Muscle layer of colon (tissue), 2 donors: ENCODE measurements around the gene MB.
"Not testable (repeated sequence)": the region's sequence is repeated elsewhere in the genome, so short reads cannot be mapped to it uniquely, and the experiment has no call there.

ENCODE experiments used
- H3K27ac ChIP-seq: one replicate; pipeline ENCODE4 v1.7.0; 2013; ENCODE audit warnings: low read depth, mild to moderate bottlenecking, low read length, moderate library complexity
- H3K27me3 ChIP-seq, 2 donors: one replicate each; pipeline ENCODE4 v1.7.0; 2013; ENCODE audit warnings: low read length in 2 of 2, mild to moderate bottlenecking in 2 of 2; ENCODE audit not compliant: insufficient read depth in 2 of 2, control insufficient read depth in 1 of 2
- H3K36me3 ChIP-seq: one replicate; pipeline ENCODE4 v1.7.0; 2013; ENCODE audit warnings: mild to moderate bottlenecking, low read length; ENCODE audit not compliant: insufficient read depth
- H3K4me1 ChIP-seq: one replicate; pipeline ENCODE4 v1.7.0; 2013; ENCODE audit warnings: mild to moderate bottlenecking, low read length; ENCODE audit not compliant: insufficient read depth
- H3K4me3 ChIP-seq, 2 donors: one replicate each; pipeline ENCODE4 v1.7.0; 2013; ENCODE audit warnings: low read length in 2 of 2, low read depth in 1 of 2, mild to moderate bottlenecking in 1 of 2, moderate library complexity in 1 of 2
- H3K9ac ChIP-seq: one replicate; pipeline ENCODE4 v1.7.0; 2013; ENCODE audit warnings: low read length
- H3K9me3 ChIP-seq: one replicate; pipeline ENCODE4 v1.7.0; 2013; ENCODE audit warnings: mild to moderate bottlenecking, low read length
- donor health status: abdominal sarcoma.
- donor health status: Adenocarcinoma of cecum.

The MB gene

DNA sequence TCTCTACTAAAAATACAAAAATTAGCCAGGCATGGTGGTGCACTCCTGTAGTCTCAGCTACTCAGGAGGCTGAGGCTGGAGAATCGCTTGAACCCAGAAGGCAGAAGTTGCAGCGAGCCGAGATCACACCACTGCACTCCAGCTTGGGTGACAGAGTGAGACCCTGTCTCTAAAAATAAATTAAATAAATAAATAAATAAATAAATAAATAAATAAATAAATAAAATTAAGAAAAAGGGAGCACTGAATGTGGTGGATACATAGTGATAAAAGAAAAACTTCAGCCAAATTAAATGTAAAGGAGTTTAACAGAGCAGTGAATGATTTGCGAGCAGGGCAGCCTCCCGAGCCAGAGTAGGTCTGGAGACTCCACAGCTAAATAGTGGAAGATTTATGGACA lies 6.8 kb upstream of the MB start:
- H3K36me3 ChIP-seq, H3K27me3 ChIP-seq, H3K9me3 ChIP-seq, H3K27ac ChIP-seq, H3K9ac ChIP-seq, H3K4me3 ChIP-seq: not testable (repeated sequence)
- H3K4me1 ChIP-seq: peaks cover 38% of the 10 kb centered on the region

DNA sequence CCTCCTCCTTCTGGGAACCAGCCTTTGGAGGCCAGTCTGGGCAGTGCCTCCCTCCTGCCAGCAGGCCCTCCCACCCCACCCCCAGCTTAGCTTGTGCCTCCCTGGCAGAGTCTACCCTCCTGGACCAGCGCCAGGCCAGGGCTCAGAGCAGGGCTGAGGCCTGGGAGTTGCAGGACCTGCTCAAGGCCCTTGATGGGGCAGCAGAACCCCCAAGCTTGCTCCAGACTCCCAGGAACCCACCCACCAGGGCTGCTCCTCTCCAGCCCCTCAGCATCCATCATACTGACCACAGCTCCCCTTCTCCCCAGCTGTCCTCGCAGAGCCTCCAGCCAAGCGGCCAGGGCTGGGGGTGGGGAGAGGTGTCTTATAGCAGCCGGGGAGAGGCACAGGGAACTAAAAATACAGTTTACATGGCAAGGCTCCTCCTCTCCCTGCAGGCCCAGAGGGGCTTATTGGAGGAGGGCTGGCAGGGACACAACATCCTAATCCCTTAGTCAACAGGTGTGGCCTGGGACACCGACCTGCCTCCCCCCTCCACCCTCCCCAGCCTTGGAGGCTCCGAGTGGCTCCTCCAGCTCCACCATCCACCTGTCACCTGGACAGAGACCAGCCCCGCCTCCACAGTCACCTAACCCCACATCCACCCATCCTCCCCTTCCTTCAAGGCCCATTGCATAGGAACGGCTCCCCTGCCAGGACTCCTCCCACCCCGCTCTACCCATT lies 5.2 kb upstream of the MB start:
- H3K36me3 ChIP-seq: no peaks in the 10 kb centered on the region
- peak overlapping the region; percentile 2 for H3K9ac ChIP-seq
- no peaks in the 10 kb centered on the region for H3K9me3 ChIP-seq
- H3K27me3 ChIP-seq: no peaks in the 10 kb centered on the region
- no peak overlapping the region for H3K4me3 ChIP-seq
- H3K4me1 ChIP-seq: peaks cover 35% of the 10 kb centered on the region
- H3K27ac ChIP-seq: peak overlapping the region; percentile 70

DNA sequence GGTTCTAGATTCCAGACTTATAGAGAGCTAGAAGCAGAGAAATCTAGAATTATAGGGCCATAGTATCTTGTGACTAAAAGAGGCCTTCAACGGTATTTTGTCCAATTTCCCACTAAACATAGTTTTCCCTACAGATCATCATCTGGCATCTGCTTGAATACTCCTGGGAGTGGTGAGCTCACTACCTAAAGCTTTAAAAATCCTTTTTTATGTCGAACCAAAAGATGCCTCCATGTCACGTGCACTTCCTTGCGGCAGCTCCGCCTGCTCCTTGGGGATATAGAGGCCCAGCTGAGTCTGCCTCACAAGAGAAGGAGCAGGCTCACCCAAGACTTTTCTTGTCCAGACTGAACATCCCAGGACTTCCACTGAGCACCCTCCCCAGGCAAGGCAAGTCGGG lies 4.3 kb upstream of the MB start:
- peaks cover 31% of the 10 kb centered on the region for H3K4me1 ChIP-seq
- H3K9ac ChIP-seq: no peak overlapping the region
- H3K27ac ChIP-seq: peak overlapping the region; percentile 70
- H3K27me3 ChIP-seq: no peaks in the 10 kb centered on the region
- H3K36me3 ChIP-seq: no peaks in the 10 kb centered on the region
- no peak overlapping the region for H3K4me3 ChIP-seq
- H3K9me3 ChIP-seq: no peaks in the 10 kb centered on the region

DNA sequence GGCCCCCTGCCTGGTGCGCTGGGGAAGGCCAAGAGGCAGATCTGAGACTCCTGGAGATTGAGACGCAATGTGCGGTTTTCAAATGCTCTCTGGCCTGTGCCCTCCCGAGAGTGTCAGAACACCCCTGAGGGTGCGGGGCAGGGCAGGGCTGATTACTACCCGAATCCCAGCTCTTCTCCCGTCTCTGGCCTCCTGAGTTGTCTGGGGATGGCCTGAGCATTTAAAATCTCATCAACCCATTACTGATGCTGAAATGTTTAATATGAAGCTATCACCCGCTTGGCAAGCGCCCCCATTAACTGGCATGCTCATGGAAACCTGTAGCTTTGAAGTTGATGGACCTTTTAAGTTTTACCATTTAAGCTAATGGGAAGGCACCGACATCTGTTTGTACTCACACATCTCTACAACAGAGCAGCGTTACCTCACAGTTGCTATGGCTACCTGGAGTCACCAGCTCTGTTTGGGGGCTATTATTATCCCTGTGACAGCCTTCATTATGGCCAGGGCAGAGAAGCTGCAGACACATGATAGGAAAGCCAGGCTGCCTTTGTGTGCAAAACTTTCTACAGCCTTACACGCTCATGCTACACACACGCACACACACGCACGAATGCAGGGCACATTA lies 3.6 kb upstream of the MB start:
- Histone ChIP-seq H3K9ac (no peak overlapping the region), H3K27me3 (no peaks in the 10 kb centered on the region), H3K9me3 (no peaks in the 10 kb centered on the region), H3K4me3 (no peak overlapping the region), H3K36me3 (no peaks in the 10 kb centered on the region), H3K4me1 (peaks cover 31% of the 10 kb centered on the region), H3K27ac (peak overlapping the region; percentile 70)

DNA sequence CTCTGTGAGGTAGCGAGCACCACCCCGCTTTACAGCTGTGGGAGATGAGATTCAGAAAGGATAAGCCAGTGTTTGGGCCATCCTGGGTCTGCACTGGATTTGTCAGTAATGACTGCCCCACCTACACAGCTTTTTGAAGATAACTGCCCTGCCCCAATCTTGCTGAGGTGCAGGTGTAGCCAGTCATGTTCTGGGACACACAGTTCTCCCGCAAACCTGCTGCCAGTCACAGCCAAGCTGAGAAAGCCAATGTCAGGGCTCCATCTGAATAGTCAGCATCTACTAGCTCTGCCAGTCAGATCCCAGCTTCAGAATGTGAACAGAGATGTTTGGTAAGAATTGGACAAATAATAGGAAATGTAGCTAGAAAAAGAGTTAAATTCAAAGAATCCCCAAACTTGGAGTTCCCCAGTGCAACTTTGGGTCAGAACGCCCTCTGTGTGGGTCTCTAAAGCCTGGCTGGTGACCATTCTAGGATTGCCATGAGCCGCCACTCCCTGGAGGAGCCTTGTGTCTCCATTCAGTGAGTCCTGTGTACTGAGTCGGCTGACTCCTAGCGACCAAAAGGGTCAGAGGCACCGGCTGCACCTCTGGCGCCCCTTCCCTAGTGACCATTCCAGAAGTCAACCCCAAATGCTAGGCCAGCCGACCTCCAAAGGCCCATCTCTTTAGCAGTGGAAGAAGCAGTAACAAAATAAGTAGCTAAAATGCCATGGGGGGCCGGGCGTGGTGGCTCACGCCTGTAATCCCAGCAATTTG lies 2.4 kb upstream of the MB start:
- no peak overlapping the region for H3K4me3 ChIP-seq
- H3K27me3 ChIP-seq: no peaks in the 10 kb centered on the region
- peaks cover 31% of the 10 kb centered on the region for H3K4me1 ChIP-seq
- H3K9me3 ChIP-seq: no peaks in the 10 kb centered on the region
- no peaks in the 10 kb centered on the region for H3K36me3 ChIP-seq
- H3K9ac ChIP-seq: no peak overlapping the region
- no peak overlapping the region for H3K27ac ChIP-seq

DNA sequence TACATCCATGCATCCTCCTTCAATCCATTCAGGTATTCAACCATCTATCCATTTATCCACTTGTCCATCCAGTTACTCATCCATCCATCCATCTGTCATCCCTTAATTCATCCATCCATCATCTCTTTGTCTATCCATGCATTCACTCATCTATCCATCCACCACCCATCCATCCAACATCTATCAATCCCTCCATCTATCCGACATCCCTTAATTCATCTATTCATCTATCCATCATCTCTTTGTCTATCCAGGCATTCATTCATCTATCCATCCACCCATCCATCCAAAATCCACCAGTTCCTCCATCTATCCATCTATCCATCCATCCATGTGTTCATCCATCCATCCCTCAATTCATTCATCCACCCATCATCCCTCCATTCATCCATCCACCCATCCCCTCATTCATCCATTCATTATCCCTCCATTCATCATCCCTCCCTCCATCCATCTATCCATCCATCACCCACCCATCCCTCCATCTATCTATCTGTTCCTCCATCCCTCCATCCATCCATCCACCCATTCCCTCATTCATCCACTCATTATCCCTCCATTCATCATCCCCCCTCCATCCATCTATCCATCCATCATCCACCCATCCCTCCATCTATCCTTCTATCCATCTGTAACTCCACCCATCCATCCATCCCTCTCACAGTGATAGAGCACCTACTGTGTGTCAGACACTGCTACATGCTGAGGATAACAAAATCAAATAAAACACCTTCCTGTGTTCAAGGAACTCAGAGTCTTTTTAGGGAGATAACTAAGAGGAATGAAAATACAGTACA lies 1.5 kb upstream of the MB start:
- Histone ChIP-seq H3K27me3 (no peaks in the 10 kb centered on the region), H3K4me1 (peaks cover 31% of the 10 kb centered on the region), H3K27ac (no peak overlapping the region), H3K4me3 (no peak overlapping the region), H3K9ac (no peak overlapping the region), H3K9me3 (no peaks in the 10 kb centered on the region), H3K36me3 (no peaks in the 10 kb centered on the region)

DNA sequence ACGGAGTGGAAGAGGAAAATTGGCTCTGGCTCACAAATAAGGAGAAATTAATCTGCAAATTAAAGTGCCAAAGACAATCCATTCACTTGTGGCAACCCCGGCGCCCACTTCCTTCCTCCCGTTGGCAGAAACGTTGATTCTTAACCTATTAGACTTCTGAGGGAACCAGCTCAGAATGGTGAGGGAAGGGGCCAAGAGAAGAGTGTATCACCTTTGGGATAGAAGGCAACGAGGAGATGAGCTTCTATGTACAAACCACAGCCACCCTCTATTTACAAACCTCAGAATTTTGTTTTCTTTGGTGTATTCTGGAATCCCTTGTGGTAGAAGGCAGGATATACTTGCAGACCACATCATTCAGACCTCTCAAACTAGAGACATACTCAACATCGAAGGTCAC lies 1.1 kb downstream of the MB start:
- Histone ChIP-seq H3K4me1 (peaks cover 18% of the 10 kb centered on the region), H3K4me3 (no peak overlapping the region), H3K27me3 (no peaks in the 10 kb centered on the region), H3K9ac (no peak overlapping the region), H3K9me3 (no peaks in the 10 kb centered on the region), H3K27ac (no peak overlapping the region), H3K36me3 (no peaks in the 10 kb centered on the region)

DNA sequence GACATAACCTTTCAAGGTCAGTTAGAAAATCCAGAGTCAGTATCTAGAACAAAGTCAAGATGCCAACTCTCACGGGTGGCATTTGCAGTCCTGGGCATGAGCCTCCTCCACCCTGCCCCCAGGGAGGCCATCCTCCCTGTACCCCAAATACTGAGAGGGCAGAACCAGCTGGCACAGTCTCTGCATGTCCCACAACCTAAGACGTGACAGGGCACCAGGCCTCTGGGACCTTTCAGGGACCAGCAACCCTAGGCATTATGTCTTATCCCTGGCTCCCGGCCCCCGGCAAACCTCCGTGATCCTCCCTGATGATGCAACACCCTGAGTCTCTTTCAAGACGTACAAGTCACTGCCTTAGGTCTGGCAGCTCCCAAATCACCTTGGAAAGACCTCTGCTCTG lies 2.0 kb downstream of the MB start:
- Histone ChIP-seq H3K9me3 (no peaks in the 10 kb centered on the region), H3K4me1 (peaks cover 10% of the 10 kb centered on the region), H3K27me3 (no peaks in the 10 kb centered on the region), H3K36me3 (no peaks in the 10 kb centered on the region), H3K27ac (no peak overlapping the region), H3K9ac (no peak overlapping the region), H3K4me3 (no peak overlapping the region)

DNA sequence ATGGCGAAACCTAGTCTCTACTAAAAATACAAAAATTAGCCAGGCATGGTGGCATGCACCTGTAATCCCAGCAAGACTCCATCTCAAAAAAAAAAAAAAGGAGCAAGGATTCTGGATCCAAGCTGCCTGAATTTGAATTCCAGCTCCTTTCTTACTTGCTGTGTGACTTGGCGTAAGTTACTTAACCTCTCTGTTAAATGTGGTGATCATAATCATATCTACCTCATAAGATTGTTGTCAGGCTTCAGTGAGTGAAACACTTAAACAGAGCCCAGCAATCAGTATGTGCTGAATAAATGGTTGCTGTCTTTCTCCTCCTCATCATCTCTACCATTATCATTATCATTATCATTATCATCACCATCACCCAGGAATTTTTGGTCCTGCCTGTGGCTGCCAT lies 2.7 kb downstream of the MB start:
- Histone ChIP-seq H3K4me3 (no peak overlapping the region), H3K36me3 (no peaks in the 10 kb centered on the region), H3K4me1 (peaks cover 10% of the 10 kb centered on the region), H3K9ac (no peak overlapping the region), H3K9me3 (no peaks in the 10 kb centered on the region), H3K27me3 (no peaks in the 10 kb centered on the region), H3K27ac (no peak overlapping the region)

DNA sequence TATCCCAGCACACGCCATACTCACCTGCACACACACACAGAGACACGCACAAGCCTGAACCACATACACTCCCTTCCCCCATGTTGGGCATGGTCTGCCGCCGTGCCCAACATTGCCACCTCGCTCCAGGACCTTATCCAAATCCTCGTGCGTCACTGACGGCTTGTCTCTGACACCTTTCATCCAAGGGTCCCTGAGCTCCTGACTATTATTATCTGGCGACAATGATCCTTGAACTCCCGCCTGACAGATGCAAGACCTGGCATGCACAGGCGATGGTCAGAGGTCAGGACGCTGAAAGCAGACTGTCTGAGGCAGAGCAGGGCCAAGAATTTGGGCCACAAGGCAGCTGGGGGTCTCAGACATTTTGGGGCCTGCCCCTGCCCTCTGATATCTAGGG lies 4.2 kb downstream of the MB start:
- H3K27ac ChIP-seq: no peak overlapping the region
- no peaks in the 10 kb centered on the region for H3K36me3 ChIP-seq
- H3K9ac ChIP-seq: no peak overlapping the region
- no peaks in the 10 kb centered on the region for H3K27me3 ChIP-seq
- H3K4me1 ChIP-seq: peaks cover 10% of the 10 kb centered on the region
- no peaks in the 10 kb centered on the region for H3K9me3 ChIP-seq
- H3K4me3 ChIP-seq: no peak overlapping the region

DNA sequence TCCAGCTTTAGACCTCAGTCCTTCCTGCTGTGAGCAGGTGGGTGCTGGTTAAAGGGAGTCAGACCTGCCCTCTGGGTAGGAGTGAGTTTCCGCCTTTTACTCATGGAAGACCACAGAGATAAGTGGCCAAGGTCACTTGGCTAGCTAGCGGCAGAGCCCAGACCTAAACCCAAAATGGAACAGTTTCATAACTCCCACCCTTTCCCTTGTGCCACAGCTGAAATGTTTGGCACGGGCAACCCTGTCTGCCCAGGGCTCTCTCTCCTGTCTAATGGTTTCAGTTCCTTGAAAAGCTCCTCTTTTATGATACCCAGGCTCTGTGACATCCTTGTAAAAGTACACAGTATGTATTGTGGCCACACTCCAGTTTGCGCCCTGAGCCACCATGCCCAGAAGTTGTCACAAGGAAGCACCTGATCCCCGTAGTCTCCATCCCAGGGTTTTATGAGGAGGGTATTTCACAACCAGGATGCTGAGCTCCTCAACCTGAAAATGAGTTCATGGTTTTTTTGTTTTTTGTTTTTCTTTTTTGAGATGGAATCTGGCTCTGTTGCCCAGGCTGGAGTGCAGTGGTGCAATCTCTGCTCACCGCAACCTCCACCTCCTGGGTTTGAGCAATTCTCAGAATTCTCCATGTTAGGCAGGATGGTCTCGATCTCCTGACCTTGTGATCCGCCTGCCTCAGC lies 5.1 kb downstream of the MB start:
- Histone ChIP-seq H3K27ac (no peak overlapping the region), H3K4me3 (no peak overlapping the region), H3K27me3 (no peaks in the 10 kb centered on the region), H3K36me3 (no peaks in the 10 kb centered on the region), H3K4me1 (peaks cover 11% of the 10 kb centered on the region), H3K9me3 (no peaks in the 10 kb centered on the region), H3K9ac (no peak overlapping the region)
